Ramos (cell line): ENCODE measurements around the gene STK32B.
"Not testable (repeated sequence)": the region's sequence is repeated elsewhere in the genome, so short reads cannot be mapped to it uniquely, and the experiment has no call there.

ENCODE experiments used
- in situ Hi-C: fragments of 300-500 bp; cut with MboI; formaldehyde crosslinking; loops from one replicate; pipeline ENCODE4 v1.14.3; 2022; ENCODE audit warnings: low sequenced_read_pairs; ENCODE audit not compliant: unreplicated experiment

Gene STK32B

GRCh38 chr4:5237086-5237660 lies 185.9 kb downstream of the STK32B start:
- in situ Hi-C loops: no loop called here

DNA sequence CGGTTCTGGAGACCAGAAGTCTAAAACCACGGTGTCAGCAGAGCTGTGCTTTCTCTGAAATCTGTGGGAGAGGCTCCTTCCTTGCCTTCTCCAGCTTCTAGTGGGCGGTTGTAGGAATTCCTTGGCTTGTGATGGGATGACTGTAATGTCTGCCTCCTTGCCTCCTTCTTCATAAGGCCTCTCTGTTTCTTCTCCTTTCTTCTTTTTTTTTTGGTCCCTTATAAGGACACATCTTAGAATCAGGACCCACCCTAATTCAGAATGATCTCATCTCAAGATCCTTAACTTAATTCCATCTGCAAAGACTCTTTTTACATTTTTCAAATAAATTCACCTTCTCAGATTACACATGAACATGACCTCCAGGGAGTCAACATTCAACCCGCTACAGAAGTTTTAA lies 186.9 kb downstream of the STK32B start:
- in situ Hi-C loops: no loop called here

DNA sequence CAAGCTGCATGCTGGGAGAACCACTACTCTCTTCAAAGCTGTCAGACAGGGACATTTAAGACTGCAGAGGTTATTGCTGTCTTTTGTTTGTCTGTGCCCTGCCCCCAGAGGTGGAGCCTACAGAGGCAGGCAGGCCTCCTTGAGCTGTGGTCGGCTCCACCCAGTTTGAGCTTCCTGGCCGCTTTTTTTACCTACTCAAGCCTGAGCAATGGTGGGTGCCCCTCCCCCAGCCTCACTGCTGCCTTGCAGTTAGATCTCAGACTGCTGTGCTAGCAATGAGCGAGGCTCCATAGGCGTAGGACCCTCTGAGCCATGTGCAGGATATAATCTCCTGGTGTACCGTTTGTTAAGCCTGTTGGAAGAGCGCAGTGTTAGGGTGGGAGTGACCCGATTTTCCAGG lies 195.8 kb downstream of the STK32B start:
- in situ Hi-C loops: not testable (repeated sequence)

DNA sequence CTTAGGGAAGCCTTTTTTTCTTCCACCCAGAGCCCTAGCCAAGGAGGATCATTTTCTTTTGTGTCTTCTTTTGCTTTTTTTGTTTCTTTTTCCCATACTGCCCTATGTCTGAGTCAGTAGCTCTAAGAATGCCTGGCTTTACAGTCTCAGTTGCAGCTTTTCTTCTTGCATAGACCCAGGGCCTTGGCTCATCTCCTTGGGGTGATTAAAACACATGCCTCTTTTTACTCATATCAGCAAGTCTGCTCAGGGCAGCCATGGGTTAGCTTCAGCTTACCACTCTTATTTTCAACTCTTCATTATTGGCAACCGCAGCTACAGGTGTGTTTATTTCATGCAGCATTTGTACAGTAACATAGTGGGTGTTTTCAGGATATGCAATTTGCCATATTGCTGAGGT lies 196.5 kb downstream of the STK32B start:
- in situ Hi-C loops: no loop called here

- in situ Hi-C loops: no loop called here
Observed at GRCh38 chr4:5249727-5250126, 198.4 kb downstream of the STK32B start.

GRCh38 chr4:5250536-5250935 lies 199.3 kb downstream of the STK32B start:
- in situ Hi-C loops: not testable (repeated sequence)

GRCh38 chr4:5256421-5256820 lies 205.1 kb downstream of the STK32B start:
- in situ Hi-C loops: no loop called here

GRCh38 chr4:5257086-5257485 lies 205.8 kb downstream of the STK32B start:
- in situ Hi-C loops: no loop called here

DNA sequence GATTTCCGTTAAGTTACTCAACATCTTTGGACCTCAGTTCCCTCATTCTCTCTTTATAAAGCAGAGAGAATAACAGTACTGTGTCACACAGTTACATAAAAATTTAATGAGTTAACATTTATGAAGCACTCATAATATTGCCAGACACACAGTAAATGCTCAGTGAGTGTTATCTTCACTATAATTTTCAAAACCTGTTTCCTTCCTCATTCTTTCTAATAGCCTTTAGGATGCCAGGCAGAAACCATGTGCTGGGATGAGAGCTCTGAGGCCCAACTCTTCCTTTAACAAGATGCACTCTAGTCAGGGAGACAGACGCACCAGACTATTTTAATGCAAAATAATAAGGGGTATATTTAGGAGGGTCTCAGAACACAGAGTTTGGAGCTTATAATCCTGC lies 208.2 kb downstream of the STK32B start:
- in situ Hi-C loops: no loop called here

- in situ Hi-C loops: no loop called here
Observed at GRCh38 chr4:5260121-5260520, 208.8 kb downstream of the STK32B start.

DNA sequence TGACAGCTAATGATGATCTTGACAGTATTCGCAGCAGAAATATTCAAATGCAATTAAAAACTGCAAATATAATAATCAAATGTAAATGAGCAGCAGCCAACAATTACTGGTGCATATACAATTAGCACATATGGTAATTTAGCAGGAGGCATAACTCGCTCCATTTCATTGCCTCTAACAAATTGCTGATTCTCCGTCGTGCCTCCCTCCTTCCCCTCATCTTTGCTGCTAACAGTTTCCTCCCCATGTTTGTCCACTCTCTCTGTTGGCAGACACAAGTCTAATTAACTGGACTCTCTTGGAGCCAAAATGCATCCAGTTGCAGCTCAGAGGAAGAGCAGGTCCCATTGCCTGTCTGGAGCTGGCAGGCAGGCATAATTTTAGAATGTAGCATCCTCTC lies 210.6 kb downstream of the STK32B start:
- in situ Hi-C loops: no loop called here

DNA sequence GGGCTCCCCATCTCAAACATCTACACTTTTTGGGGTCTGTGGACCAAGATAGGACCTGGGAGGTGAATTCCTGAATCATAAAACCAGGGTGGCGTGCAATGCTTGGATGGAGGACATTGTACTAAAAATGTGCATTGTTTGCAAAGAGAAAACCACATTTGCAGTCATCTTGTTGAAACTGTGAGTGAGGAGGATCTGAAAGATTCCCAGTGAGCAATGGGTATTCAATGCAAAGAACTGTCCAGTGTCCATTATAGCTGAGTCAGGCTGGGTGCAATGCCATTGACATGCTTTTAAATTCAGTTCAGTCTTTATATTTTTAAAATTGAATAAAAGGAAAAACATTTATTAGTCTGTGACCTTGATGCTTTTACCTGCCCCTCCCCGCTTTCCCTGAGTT lies 215.7 kb downstream of the STK32B start:
- in situ Hi-C loops: no loop called here

DNA sequence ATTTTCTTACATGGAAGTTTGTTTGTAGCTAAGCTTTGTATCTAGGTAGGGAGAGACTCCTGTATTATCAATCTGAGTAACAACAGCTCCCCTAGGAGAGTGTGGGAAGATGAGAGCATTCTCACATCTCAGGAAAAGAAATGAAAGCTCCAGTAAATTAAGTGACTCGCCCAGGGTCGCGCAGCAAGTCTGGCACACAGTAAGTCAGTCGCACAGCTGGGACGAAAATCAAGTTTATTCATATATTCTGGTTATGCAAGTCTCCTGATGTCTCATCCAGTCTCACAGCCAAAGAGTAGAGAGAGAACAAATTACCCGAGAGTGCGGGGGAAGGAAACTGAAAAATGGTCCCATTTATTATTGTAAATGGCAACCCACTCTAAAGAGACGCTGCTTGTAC lies 216.1 kb downstream of the STK32B start:
- in situ Hi-C loops: no loop called here

DNA sequence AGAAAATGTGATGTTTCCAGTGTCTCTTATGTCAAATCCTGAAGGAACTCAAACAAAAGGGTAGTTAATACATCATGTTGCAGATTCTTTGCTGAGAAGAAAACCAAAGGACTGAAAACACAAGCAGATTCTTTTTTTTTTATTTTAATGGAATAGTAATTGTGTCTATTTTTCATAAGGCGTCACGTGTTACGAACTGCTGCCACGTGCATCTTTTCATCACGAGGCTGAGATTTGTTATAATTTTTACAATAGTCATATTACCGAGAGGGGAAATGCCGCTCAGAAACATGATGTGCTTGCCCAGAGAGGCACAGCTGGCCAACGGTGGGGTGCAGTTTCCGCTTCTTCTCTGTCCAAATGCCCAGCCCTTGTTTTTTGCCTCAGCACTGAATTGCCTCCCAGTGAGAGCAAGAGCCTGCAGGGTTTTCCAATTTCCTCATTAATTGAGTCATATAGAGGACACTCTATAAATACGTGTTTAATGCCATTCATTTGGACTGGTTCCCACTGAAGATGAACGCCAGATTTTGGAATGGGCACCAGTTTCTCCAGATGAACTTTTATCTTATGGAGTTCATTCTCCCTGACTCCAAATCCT lies 225.3 kb downstream of the STK32B start:
- in situ Hi-C loops: no loop called here

- in situ Hi-C loops: no loop called here
Observed at GRCh38 chr4:5277079-5277478, 225.8 kb downstream of the STK32B start.

GRCh38 chr4:5278213-5278612 lies 226.9 kb downstream of the STK32B start:
- in situ Hi-C loops: no loop called here

GRCh38 chr4:5280069-5280468 lies 228.8 kb downstream of the STK32B start:
- in situ Hi-C loops: not testable (repeated sequence)

DNA sequence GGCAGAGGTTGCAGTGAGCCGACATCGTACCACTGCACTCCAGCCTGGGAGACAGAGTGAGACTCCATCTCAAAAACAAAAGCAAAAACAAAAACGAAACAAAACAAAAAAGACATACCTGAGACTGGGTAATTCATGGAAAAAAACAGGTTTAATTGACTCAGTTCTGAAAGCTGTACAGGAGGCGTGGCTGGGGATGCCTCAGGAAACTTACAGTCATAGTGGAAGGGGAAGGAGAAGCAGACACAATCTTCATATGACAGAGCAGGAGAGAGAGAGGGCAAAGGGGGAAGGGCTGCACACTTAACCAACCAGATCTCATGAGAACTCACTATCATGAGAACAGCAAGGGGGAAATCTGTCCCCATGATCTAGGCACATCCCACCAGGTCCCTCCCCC lies 229.5 kb downstream of the STK32B start:
- in situ Hi-C loops: no loop called here

- in situ Hi-C loops: no loop called here
Observed at GRCh38 chr4:5283837-5284236, 232.6 kb downstream of the STK32B start.

GRCh38 chr4:5284517-5284916 lies 233.2 kb downstream of the STK32B start:
- in situ Hi-C loops: no loop called here

DNA sequence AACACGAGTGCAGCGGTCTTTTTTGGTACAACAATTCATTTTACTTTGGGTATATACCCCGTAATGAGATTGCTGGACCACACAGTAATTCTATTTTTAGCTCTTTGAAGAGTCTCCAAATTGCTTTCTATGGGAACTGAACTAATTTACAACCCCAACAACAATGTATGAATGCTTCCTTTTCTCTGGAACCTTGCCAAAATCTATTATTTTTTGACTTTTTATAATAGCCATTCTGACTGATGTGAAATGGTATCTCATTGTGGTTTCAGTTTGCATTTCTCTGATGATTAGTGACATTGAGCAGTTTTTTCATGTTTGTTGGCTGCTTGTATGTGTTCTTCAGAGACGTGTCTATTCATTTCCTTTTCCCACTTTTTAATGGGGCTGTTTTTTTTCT lies 240.8 kb downstream of the STK32B start:
- in situ Hi-C loops: no loop called here

DNA sequence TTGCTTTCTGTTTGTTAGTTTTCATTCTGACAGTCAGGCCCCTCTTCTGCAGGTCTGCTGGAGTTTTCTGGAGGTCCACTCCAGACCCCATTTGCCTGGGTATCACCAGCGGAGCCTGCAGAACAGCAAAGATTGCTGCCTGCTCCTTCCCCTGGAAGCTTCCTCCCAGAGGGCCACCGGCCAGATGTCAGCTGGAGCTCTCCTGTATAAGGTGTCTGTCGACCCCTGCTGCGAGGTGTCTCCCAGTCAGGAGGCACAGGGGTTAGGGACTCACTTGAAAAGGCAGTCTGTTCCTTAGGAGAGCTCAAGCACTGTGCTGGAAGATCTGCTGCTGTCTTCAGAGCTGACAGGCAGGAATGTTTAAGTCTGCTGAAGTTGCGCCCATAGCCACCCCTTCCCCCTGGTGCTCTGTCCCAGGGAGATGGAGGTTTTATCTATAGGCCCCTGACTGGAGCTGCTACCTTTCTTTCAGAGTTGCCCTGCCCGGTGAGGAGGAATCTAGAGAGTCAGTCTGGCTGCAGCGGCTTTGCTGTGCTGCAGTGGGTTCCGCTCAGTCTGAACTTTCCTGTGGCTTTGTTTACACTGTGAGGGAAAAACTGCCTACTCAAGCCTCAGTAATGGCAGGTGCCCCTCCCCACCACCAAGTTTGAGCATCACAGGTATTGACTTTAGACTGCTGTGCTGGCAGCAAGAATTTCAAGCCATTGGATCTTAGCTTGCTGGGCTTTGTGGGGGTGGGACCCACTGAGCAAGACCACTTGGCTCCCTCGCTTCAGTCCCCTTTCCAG lies 246.9 kb downstream of the STK32B start:
- in situ Hi-C loops: not testable (repeated sequence)
